HCT116 (cell line): Measurements from ENCODE around the gene ACOT4. TPM values are rescaled to one million over a fixed set of nuclear protein-coding genes. Genes with fewer than 3 reads are reported as not detected.

Source experiments
- ATAC-seq: fragments of 200-7000 bp; cut with Tn5 transposase; 2 replicates; pipeline ENCODE4 v1.9.1; 2020; ENCODE audit warnings: mild to moderate bottlenecking, moderate library complexity
- BruUV-seq: library from RNA; stranded (reverse); fragments of 400-500 nt; replicated peaks from 2 replicates; lab custom pipeline; 2021; lab: Mats Ljungman, UMichigan
- CTCF ChIA-PET: fragments of 300-600 bp; sonication (Branson Sonifier 250); formaldehyde crosslinking; loops from one replicate; lab custom pipeline; 2021; ENCODE audit warnings: antibody characterized with exemption; lab: Charles Lee
- POLR2A ChIA-PET: fragments of 300-600, 350-600 bp; sonication (Branson Sonifier 250); formaldehyde crosslinking; loops from one replicate; lab custom pipeline; 2021; ENCODE audit warnings: antibody characterized with exemption; lab: Charles Lee
- RAD21 ChIA-PET, 2 experiments: fragments of 300-600 bp; sonication (Branson Sonifier 250); formaldehyde crosslinking; loops; one replicate each; lab custom pipeline; 2023; ENCODE audit warnings: low total read pairs in 2 of 2; ENCODE audit not compliant: uncharacterized antibody in 2 of 2, unreplicated experiment in 2 of 2, low non-redundant PET in 1 of 2; lab: Charles Lee
- DNase-seq: peaks from one replicate; pipeline ENCODE4 v3.0.0-alpha.2; 2010; ENCODE audit warnings: low read depth, low spot score
- H2AFZ ChIP-seq: fragments of 200-600 bp; shearing (Covaris generic), sonication (generic); 2 replicates; pipeline ENCODE4 v1.6.1; 2017; ENCODE audit warnings: low read depth, mixed run types, mixed read lengths, antibody characterized with exemption, low read length; ENCODE audit not compliant: poor library complexity, severe bottlenecking
- H3K27ac ChIP-seq: 2 replicates; pipeline ENCODE4 v1.5.1; 2012; ENCODE audit warnings: low read depth, low read length
- H3K27me3 ChIP-seq: fragments of 200-600 bp; sonication (generic); 2 replicates; pipeline ENCODE4 v1.6.1; 2016; ENCODE audit warnings: mixed run types, low read length, mixed read lengths; ENCODE audit not compliant: insufficient read depth
- H3K36me3 ChIP-seq, 2 experiments: fragments of 200-500 bp in 1 of 2; fragments of 200-600 bp in 1 of 2; sonication (Bioruptor generic) in 1 of 2; sonication (generic) in 1 of 2; 2 replicates each; pipeline versions ENCODE4 v1.5.1 to v1.6.1; 2014 to 2016; ENCODE audit warnings: low read length in 2 of 2, inconsistent platforms in 1 of 2, mixed read lengths in 1 of 2, mixed run types in 1 of 2; ENCODE audit not compliant: insufficient read depth in 2 of 2, control insufficient read depth in 1 of 2
- H3K4me1 ChIP-seq, 2 experiments: fragments of 200-600 bp in 1 of 2; sonication (generic) in 1 of 2; 2 replicates each; pipeline versions ENCODE4 v1.5.1 to v1.6.1; 2012 to 2017; ENCODE audit warnings: low read length in 2 of 2, inconsistent platforms in 1 of 2, mild to moderate bottlenecking in 1 of 2, mixed read lengths in 1 of 2, mixed run types in 1 of 2, moderate library complexity in 1 of 2; ENCODE audit not compliant: insufficient read depth in 2 of 2, control insufficient read depth in 1 of 2
- H3K4me2 ChIP-seq: fragments of 200-600 bp; sonication (generic); 2 replicates; pipeline ENCODE4 v1.6.1; 2017; ENCODE audit warnings: mixed run types, low read length, mixed read lengths
- H3K4me3 ChIP-seq, 2 experiments: fragments of 200-600 bp in 1 of 2; sonication (generic) in 1 of 2; replicated peaks in 1 of 2; 2 replicates each; pipeline ENCODE4 v1.5.1; 2011 to 2016; ENCODE audit warnings: low read length in 2 of 2, control low read depth in 1 of 2, low read depth in 1 of 2, mild to moderate bottlenecking in 1 of 2, mixed read lengths in 1 of 2, mixed run types in 1 of 2
- H3K79me2 ChIP-seq: fragments of 200-600 bp; sonication (generic); 2 replicates; pipeline ENCODE4 v1.6.1; 2017; ENCODE audit warnings: mild to moderate bottlenecking, mixed run types, low read length, moderate library complexity, mixed read lengths; ENCODE audit not compliant: insufficient read depth
- H3K9ac ChIP-seq: fragments of 200-600 bp; sonication (generic); 2 replicates; pipeline ENCODE4 v1.6.1; 2016; ENCODE audit warnings: low read length, mixed read lengths
- H3K9me2 ChIP-seq: fragments of 200-600 bp; sonication (generic), shearing (Covaris generic); 2 replicates; pipeline ENCODE4 v1.6.1; 2017; ENCODE audit warnings: mixed run types, mild to moderate bottlenecking, moderate library complexity; ENCODE audit not compliant: insufficient read depth
- H3K9me3 ChIP-seq, 2 experiments: fragments of 200-500 bp in 1 of 2; fragments of 200-600 bp in 1 of 2; sonication (Bioruptor generic) in 1 of 2; sonication (generic) in 1 of 2; 2 replicates each; pipeline ENCODE4 v1.6.1; 2014 to 2017; ENCODE audit warnings: low read length in 2 of 2, mixed read lengths in 2 of 2, inconsistent platforms in 1 of 2, low read depth in 1 of 2, mild to moderate bottlenecking in 1 of 2, mixed run types in 1 of 2, moderate library complexity in 1 of 2; ENCODE audit not compliant: control insufficient read depth in 1 of 2, insufficient read depth in 1 of 2
- H4K20me1 ChIP-seq: fragments of 200-600 bp; sonication (generic), shearing (Covaris generic); 2 replicates; pipeline ENCODE4 v1.6.1; 2017; ENCODE audit warnings: mixed run types, mild to moderate bottlenecking, moderate library complexity; ENCODE audit not compliant: insufficient read depth
- CBX3 ChIP-seq: IDR thresholded peaks from 2 replicates; pipeline ENCODE4 v1.6.1; 2012; ENCODE audit warnings: low read depth
- CEBPB ChIP-seq: IDR thresholded peaks from 2 replicates; pipeline ENCODE4 v1.6.1; 2012; ENCODE audit warnings: low read depth
- EGR1 ChIP-seq: IDR thresholded peaks from 2 replicates; pipeline ENCODE4 v1.6.1; 2012; ENCODE audit warnings: low read depth
- ELF1 ChIP-seq: IDR thresholded peaks from 2 replicates; pipeline ENCODE4 v1.6.1; 2012; ENCODE audit warnings: low read depth, borderline replicate concordance
- EZH2 ChIP-seq: fragments of 200-600 bp; sonication (generic); IDR thresholded peaks from 2 replicates; pipeline ENCODE4 v1.6.1; 2017; ENCODE audit warnings: antibody characterized with exemption, mixed run types
- EZH2phosphoT487 ChIP-seq: fragments of 200-600 bp; IDR thresholded peaks from 2 replicates; pipeline ENCODE4 v1.6.1; 2018; ENCODE audit warnings: antibody characterized with exemption, borderline replicate concordance
- FOSL1 ChIP-seq: IDR thresholded peaks from 2 replicates; pipeline ENCODE4 v1.6.1; 2012; ENCODE audit warnings: low read depth
- JUND ChIP-seq: IDR thresholded peaks from 2 replicates; pipeline ENCODE4 v1.6.1; 2012
- POLR2A ChIP-seq: IDR thresholded peaks from 2 replicates; pipeline ENCODE4 v1.7.0; 2011; ENCODE audit warnings: borderline replicate concordance; ENCODE audit not compliant: insufficient read depth, insufficient read length; ENCODE audit errors: extremely low read depth
- POLR2AphosphoS5 ChIP-seq: IDR thresholded peaks from 2 replicates; pipeline ENCODE4 v1.6.1; 2011; ENCODE audit warnings: mild to moderate bottlenecking, low read depth, low read length, moderate library complexity
- RAD21 ChIP-seq: IDR thresholded peaks from 2 replicates; pipeline ENCODE4 v1.6.1; 2012; ENCODE audit warnings: low read depth, mild to moderate bottlenecking
- SIN3A ChIP-seq: IDR thresholded peaks from 2 replicates; pipeline ENCODE4 v1.6.1; 2012; ENCODE audit warnings: low read depth
- SP1 ChIP-seq: IDR thresholded peaks from 2 replicates; pipeline ENCODE4 v1.6.1; 2012; ENCODE audit warnings: low read depth
- TCF7L2 ChIP-seq: IDR thresholded peaks from 2 replicates; pipeline ENCODE4 v1.7.0; 2011; ENCODE audit warnings: borderline replicate concordance, inconsistent platforms; ENCODE audit not compliant: insufficient read depth, insufficient read length; ENCODE audit errors: extremely low read depth
- YY1 ChIP-seq: IDR thresholded peaks from 2 replicates; pipeline ENCODE4 v1.6.1; 2011; ENCODE audit warnings: low read length, low read depth, moderate library complexity, mild to moderate bottlenecking; ENCODE audit not compliant: insufficient replicate concordance; ENCODE audit errors: extremely low read depth
- intact Hi-C: fragments of 100-400 bp; cut with micrococcal nuclease; formaldehyde crosslinking; loops from 2 replicates; pipeline ENCODE4 v1.10.0; 2022
- total RNA-seq: library from RNA; stranded (reverse); gene quantifications from one replicate; pipeline ENCODE4 v1.2.1, GENCODE V29; 2021; ENCODE audit not compliant: unreplicated experiment
- TF ChIP-seq, protein P1 (sequence below): IDR thresholded peaks from 2 replicates; pipeline ENCODE4 v1.6.1; 2012
- TF ChIP-seq, protein P2 (sequence below), 3 experiments: fragments of 200-600 bp in 1 of 3; sonication (generic) in 1 of 3; IDR thresholded peaks in 2 of 3; conservative IDR thresholded peaks in 1 of 3; 2 replicates each; pipeline ENCODE4 v1.5.1; 2012 to 2017; ENCODE audit warnings: low read depth in 2 of 3, low read length in 2 of 3, antibody characterized with exemption in 1 of 3, borderline replicate concordance in 1 of 3, control low read depth in 1 of 3, mild to moderate bottlenecking in 1 of 3, mixed read lengths in 1 of 3, mixed run types in 1 of 3, moderate library complexity in 1 of 3; ENCODE audit not compliant: insufficient read depth in 1 of 3
- TF ChIP-seq, protein P3 (sequence below): IDR thresholded peaks from 2 replicates; pipeline ENCODE4 v1.6.1; 2011; ENCODE audit warnings: mild to moderate bottlenecking, low read length, moderate library complexity; ENCODE audit not compliant: insufficient replicate concordance; ENCODE audit errors: extremely low read depth

ACOT4 gene
- total RNA-seq, 1 experiment from 2014 or later, result not detected

DNA sequence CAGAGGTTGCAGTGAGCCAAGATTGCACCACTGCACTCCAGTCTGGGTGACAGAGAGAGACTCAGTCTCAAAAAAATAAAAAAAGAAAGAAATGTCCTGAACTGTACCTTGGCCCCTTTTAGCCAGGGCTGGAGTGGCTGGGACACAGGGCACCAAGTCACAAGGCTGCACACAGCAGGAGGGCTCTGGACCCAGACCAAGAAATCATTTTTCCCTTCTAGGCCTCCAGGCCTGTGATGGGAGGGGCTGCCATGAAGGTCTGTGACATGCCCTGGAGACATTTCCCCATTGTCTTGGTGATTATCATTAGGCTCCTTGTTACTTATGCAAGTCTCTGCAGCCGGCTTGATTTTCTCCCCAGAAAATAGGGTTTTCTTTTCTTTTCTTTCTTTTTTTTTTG is 15.6 kb downstream of the ACOT4 start:
- Histone ChIP-seq H3K79me2 (no peaks in the 10 kb centered on the region), H3K9ac (no peak overlapping the region), H3K4me3 (no peak overlapping the region), H3K36me3 (no peaks in the 10 kb centered on the region), H4K20me1 (no peaks in the 10 kb centered on the region), H3K4me1 (peaks cover 0 to 18% of the 10 kb centered on the region in 2 experiments; a peak in 2 of 4 replicates), H3K9me2 (no peaks in the 10 kb centered on the region), H3K9me3 (no peaks in the 10 kb centered on the region), H3K4me2 (no peak overlapping the region), H3K27me3 (no peaks in the 10 kb centered on the region), H2AFZ (no peak overlapping the region), H3K27ac (no peak overlapping the region)
- ChIA-PET POLR2A (no interaction called here), RAD21 (no interaction called here), CTCF (no interaction called here)
- TF ChIP-seq EZH2phosphoT487 (no peak), TCF7L2 (no peak), EZH2 (no peak), ELF1 (no peak), CEBPB (no peak), FOSL1 (no peak), SIN3A (no peak), YY1 (no peak), EGR1 (no peak), JUND (no peak), RAD21 (no peak), SP1 (no peak), CBX3 (no peak), POLR2AphosphoS5 (no peak), POLR2A (no peak)
- TF ChIP-seq, protein P1, sequence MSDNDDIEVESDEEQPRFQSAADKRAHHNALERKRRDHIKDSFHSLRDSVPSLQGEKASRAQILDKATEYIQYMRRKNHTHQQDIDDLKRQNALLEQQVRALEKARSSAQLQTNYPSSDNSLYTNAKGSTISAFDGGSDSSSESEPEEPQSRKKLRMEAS, result no peak
- TF ChIP-seq, protein P2, sequence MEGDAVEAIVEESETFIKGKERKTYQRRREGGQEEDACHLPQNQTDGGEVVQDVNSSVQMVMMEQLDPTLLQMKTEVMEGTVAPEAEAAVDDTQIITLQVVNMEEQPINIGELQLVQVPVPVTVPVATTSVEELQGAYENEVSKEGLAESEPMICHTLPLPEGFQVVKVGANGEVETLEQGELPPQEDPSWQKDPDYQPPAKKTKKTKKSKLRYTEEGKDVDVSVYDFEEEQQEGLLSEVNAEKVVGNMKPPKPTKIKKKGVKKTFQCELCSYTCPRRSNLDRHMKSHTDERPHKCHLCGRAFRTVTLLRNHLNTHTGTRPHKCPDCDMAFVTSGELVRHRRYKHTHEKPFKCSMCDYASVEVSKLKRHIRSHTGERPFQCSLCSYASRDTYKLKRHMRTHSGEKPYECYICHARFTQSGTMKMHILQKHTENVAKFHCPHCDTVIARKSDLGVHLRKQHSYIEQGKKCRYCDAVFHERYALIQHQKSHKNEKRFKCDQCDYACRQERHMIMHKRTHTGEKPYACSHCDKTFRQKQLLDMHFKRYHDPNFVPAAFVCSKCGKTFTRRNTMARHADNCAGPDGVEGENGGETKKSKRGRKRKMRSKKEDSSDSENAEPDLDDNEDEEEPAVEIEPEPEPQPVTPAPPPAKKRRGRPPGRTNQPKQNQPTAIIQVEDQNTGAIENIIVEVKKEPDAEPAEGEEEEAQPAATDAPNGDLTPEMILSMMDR (IDR thresholded peaks at IDR 0.05 in 2 of 3, conservative IDR thresholded peaks at IDR 0.05 in 1 of 3; ENCODE audit: borderline replicate concordance in 1 of 3, insufficient read depth in 1 of 3, low read depth in 2 of 3, low read length in 2 of 3), result no peak
- TF ChIP-seq, protein P3, sequence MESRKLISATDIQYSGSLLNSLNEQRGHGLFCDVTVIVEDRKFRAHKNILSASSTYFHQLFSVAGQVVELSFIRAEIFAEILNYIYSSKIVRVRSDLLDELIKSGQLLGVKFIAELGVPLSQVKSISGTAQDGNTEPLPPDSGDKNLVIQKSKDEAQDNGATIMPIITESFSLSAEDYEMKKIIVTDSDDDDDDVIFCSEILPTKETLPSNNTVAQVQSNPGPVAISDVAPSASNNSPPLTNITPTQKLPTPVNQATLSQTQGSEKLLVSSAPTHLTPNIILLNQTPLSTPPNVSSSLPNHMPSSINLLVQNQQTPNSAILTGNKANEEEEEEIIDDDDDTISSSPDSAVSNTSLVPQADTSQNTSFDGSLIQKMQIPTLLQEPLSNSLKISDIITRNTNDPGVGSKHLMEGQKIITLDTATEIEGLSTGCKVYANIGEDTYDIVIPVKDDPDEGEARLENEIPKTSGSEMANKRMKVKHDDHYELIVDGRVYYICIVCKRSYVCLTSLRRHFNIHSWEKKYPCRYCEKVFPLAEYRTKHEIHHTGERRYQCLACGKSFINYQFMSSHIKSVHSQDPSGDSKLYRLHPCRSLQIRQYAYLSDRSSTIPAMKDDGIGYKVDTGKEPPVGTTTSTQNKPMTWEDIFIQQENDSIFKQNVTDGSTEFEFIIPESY, result no peak
- no peak for ATAC-seq
- intact Hi-C loops, result no loop called here
- no peak for DNase-seq
- BruUV-seq, result no TSS peak
